ENCODE results near the gene GPR37L1. TPM values are rescaled to one million over a fixed set of nuclear protein-coding genes. Genes with fewer than 3 reads are reported as not detected.

GPR37L1 gene
- total RNA-seq, 1 donor from 2014 or later, result not detected

DNA sequence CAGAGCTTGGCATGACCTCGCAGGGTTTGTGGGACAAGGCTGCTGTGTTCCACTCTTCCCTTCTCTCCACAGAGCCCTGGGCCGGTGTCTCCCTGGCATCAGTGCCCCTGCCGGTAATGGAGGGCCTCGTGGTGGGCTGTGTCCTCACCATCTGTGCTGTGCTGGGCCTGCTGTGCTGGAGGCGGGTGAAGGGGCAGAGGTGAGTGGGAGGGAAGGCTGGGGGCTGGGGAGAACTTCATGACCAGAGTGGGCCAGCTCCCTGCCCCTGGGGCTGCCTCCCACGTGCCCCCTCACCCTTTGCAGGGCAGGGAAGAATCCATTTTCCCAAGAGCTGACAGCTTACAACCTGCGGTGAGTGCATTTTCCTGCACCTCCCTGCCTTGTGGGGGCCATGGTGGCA is 58.9 kb downstream of the GPR37L1 start:
- no peak for DNase-seq (ENCODE audit: low spot score)
- intact Hi-C loops (cut with DNase I), result no loop called here

DNA sequence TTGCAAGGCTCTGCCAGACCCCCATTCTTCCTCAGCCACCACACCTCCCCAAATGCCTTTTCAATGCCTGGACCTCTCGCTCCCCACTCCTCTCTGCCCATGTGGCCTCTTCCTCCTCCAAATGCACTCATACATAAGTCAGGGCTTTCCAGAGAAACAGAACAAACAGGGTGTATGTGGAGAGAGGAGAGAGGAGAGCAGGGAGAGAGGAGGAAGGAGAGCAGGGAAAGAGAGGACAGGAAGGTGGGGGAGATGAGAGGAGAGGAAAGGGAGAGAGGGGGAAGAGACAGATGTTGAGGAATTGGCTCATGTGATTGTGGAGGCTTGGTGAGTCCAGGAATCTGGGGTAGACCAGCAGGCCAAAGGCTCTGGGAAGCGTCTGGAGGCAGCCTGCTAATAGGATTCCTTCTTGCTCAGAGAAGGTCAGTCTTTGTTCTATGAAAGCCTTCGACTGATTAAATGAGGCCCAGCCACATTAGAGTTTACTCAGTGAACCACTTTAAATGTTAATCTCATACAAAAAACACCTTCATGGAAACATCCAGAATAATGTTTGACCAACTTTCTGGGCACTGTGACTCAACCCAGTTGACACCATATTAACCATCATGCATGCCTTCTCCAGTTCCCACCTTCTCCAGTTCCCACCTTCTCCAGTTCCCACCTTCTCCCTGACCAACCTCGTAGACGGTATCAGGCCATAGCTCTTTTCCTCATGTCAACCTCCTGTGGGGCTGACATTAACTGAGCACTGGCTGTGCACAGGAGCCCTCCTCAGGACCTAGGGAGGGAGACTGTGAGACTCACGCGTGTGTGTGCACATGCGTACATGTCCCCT is 59.5 kb downstream of the GPR37L1 start:
- intact Hi-C loops (cut with DNase I), result no loop called here
- no peak for DNase-seq (ENCODE audit: low spot score)

Other genes starting within 250 kb of the GPR37L1 start
- 123 TPM for gene SHISA4, start 234.0 kb upstream of the GPR37L1 start, total RNA-seq
- 9.6 TPM for gene LMOD1, start 176.4 kb upstream of the GPR37L1 start, total RNA-seq
- gene TIMM17A, start 167.4 kb upstream of the GPR37L1 start, total RNA-seq, result 79.1 TPM
- 17.4 TPM for gene RNPEP, start 140.3 kb upstream of the GPR37L1 start, total RNA-seq
- gene ELF3, start 112.3 kb upstream of the GPR37L1 start, total RNA-seq, result 2.0 TPM
- gene ARL8A, start 21.8 kb downstream of the GPR37L1 start, total RNA-seq, result 74.5 TPM
- gene PTPN7, start 37.7 kb downstream of the GPR37L1 start, total RNA-seq, result 1.2 TPM
- gene LGR6, start 70.9 kb downstream of the GPR37L1 start, total RNA-seq, result 0.86 TPM
- gene UBE2T, start 219.0 kb downstream of the GPR37L1 start, total RNA-seq, result 7.9 TPM
- 428 TPM for gene PPP1R12B, start 225.8 kb downstream of the GPR37L1 start, total RNA-seq

Measured in cardiac septum (tissue), 1 donor.